ENCODE measurements around the gene SPG21.
A peak's percentile ranks its signal among the peaks of the same experiment; 100 is the strongest.

Gene SPG21

GRCh38 chr15:64916365-64916764 lies 73.3 kb downstream of the SPG21 start:
- H3K9me3 Mint-ChIP-seq: no peaks in the 10 kb centered on the region
- H3K4me1 Mint-ChIP-seq: peaks cover 11% of the 10 kb centered on the region
- H3K27me3 Mint-ChIP-seq (ENCODE audit: low read depth): peaks cover under 1% of the 10 kb centered on the region
- no peak overlapping the region for H3K4me3 Mint-ChIP-seq
- H3K36me3 Mint-ChIP-seq (ENCODE audit: low read depth): no peaks in the 10 kb centered on the region
- peak overlapping the region in 1 of 3 experiments; percentile 37 for H3K27ac Mint-ChIP-seq
- TF ChIP-seq CTCF (IDR thresholded peaks at IDR 0.05; ENCODE audit: unreplicated experiment in 3 of 3): no peak

GRCh38 chr15:64915518-64916227 lies 74.0 kb downstream of the SPG21 start:
- Mint-ChIP-seq H3K4me3 (no peak overlapping the region), H3K27me3 (ENCODE audit: low read depth) (peaks cover 5% of the 10 kb centered on the region), H3K36me3 (ENCODE audit: low read depth) (no peaks in the 10 kb centered on the region), H3K9me3 (no peaks in the 10 kb centered on the region), H3K4me1 (peaks cover 17% of the 10 kb centered on the region), H3K27ac (no peak overlapping the region)
- TF ChIP-seq CTCF (IDR thresholded peaks at IDR 0.05; ENCODE audit: unreplicated experiment in 3 of 3): no peak
